Measurements from ENCODE around the gene CNP. TPM values are rescaled to one million over a fixed set of nuclear protein-coding genes. Genes with fewer than 3 reads are reported as not detected.
A peak's percentile ranks its signal among the peaks of the same experiment; 100 is the strongest.

The CNP gene
- total and polyA plus RNA-seq, 10 of the 15 experiments (the other 5 are each of a cell fraction or from before 2014, with no cell fraction given), result 1.8 to 60.7 (median 31.4) TPM

- TF ChIP-seq PRDM15 (CRISPR knock-in tag; IDR thresholded peaks at IDR 0.05) (no peak), ETV6 (conservative IDR thresholded peaks at IDR 0.05 in 1 of 2, IDR thresholded peaks at IDR 0.05 in 1 of 2; ENCODE audit: borderline replicate concordance in 1 of 2, low read depth in 1 of 2) (no peak), NFYB (IDR thresholded peaks at IDR 0.05; ENCODE audit: insufficient read depth, low read depth, low read length) (no peak), SPI1 (IDR thresholded peaks at IDR 0.05; ENCODE audit: borderline replicate concordance, insufficient read depth, low read depth, low read length) (peak; percentile 55), HCFC1 (IDR thresholded peaks at IDR 0.05; ENCODE audit: low read length) (peak; percentile 35), TARDBP (IDR thresholded peaks at IDR 0.05; ENCODE audit: borderline replicate concordance) (no peak), CHD2 (IDR thresholded peaks at IDR 0.05; ENCODE audit: borderline replicate concordance, low read depth, low read length) (no peak), NFYA (IDR thresholded peaks at IDR 0.05; ENCODE audit: borderline replicate concordance, low read depth, low read length) (no peak), ZNF592 (IDR thresholded peaks at IDR 0.05) (no peak), NR2F1 (conservative IDR thresholded peaks at IDR 0.05) (no peak; the same call in 1 of the 2 replicates), SRF (IDR thresholded peaks at IDR 0.05; ENCODE audit: low read depth in 2 of 2, low read length in 2 of 2) (no peak), ZNF217 (IDR thresholded peaks at IDR 0.05) (peak; percentile 65; the same call in 1 of the 2 replicates), TAF1 (IDR thresholded peaks at IDR 0.05; ENCODE audit: borderline replicate concordance, low read depth, low read length) (peak; percentile 63; the same call in 1 of the 2 replicates), SMAD5 (IDR thresholded peaks at IDR 0.05; ENCODE audit: low read depth) (peak; percentile 68; the same call in 1 of the 2 replicates), KLF5 (IDR thresholded peaks at IDR 0.05; ENCODE audit: partially characterized antibody) (no peak), USF2 (IDR thresholded peaks at IDR 0.05; ENCODE audit: borderline replicate concordance, low read depth, low read length) (no peak), E2F8 (IDR thresholded peaks at IDR 0.05; ENCODE audit: low read depth, partially characterized antibody) (no peak)
Measured at GRCh38 chr17:41930009-41930832, 36.4 kb upstream of the CNP start, which contains the start of gene ODAD4 (continued).
